GM12892 (cell line): ENCODE data around the gene SPTB.

Experiments
- POLR2A ChIP-seq: IDR thresholded peaks from 2 replicates; pipeline ENCODE4 v1.6.1; 2011; ENCODE audit warnings: low read depth, low read length, control low read depth
- POLR2AphosphoS5 ChIP-seq: IDR thresholded peaks from 2 replicates; pipeline ENCODE4 v1.6.1; 2011; ENCODE audit warnings: low read depth, low read length, control low read depth

- TF ChIP-seq POLR2A (no peak), POLR2AphosphoS5 (no peak)
Measured at GRCh38 chr14:64801046-64801445, 78.7 kb downstream of the SPTB start.
